ENCODE measurements around the gene TGFBR2.

Gene TGFBR2

GRCh38 chr3:30610702-30611368 lies 4.4 kb downstream of the TGFBR2 start:
- peak overlapping the region; percentile 99 for H3K27ac ChIP-seq
- peak overlapping the region; percentile 98 for H3K4me2 ChIP-seq
- peaks cover 67% of the 10 kb centered on the region for H3K4me1 ChIP-seq
- H3K36me3 ChIP-seq: peaks cover 42% of the 10 kb centered on the region
- H3K9ac ChIP-seq: peak overlapping the region; percentile 99
- TF ChIP-seq Cebpa-rat (IDR thresholded peaks at IDR 0.05): no peak
- H3K27me3 ChIP-seq: no peaks in the 10 kb centered on the region
- peak overlapping the region; percentile 90 for H3K4me3 ChIP-seq
- peaks cover 80% of the 10 kb centered on the region for H4K20me1 ChIP-seq
- no peaks in the 10 kb centered on the region for H3K9me3 ChIP-seq

GRCh38 chr3:30611613-30612436 lies 5.4 kb downstream of the TGFBR2 start:
- Histone ChIP-seq H3K4me3 (peak overlapping the region; percentile 90), H4K20me1 (peaks cover 90% of the 10 kb centered on the region), H3K27me3 (no peaks in the 10 kb centered on the region), H3K9ac (peak overlapping the region; percentile 99), H3K27ac (peak overlapping the region; percentile 99), H3K4me1 (peaks cover 74% of the 10 kb centered on the region), H3K4me2 (peak overlapping the region; percentile 98), H3K9me3 (no peaks in the 10 kb centered on the region), H3K36me3 (peaks cover 50% of the 10 kb centered on the region)
- no peak for TF ChIP-seq Cebpa-rat (IDR thresholded peaks at IDR 0.05)

GRCh38 chr3:30612437-30613132 lies 6.2 kb downstream of the TGFBR2 start:
- Histone ChIP-seq H3K4me1 (peaks cover 82% of the 10 kb centered on the region), H3K4me2 (peak overlapping the region; percentile 98), H4K20me1 (peaks cover 98% of the 10 kb centered on the region), H3K9ac (peak overlapping the region; percentile 99), H3K27ac (peak overlapping the region; percentile 99), H3K36me3 (peaks cover 55% of the 10 kb centered on the region), H3K4me3 (peak overlapping the region; percentile 90), H3K27me3 (no peaks in the 10 kb centered on the region), H3K9me3 (no peaks in the 10 kb centered on the region; the same call in 1 of the 2 replicates)
- TF ChIP-seq Cebpa-rat (IDR thresholded peaks at IDR 0.05): no peak

- peak overlapping the region; percentile 31 for H3K4me3 ChIP-seq
- H3K27ac ChIP-seq: peak overlapping the region; percentile 99
- H3K36me3 ChIP-seq: peaks cover 62% of the 10 kb centered on the region
- peak overlapping the region; percentile 99; the same call in 1 of the 2 replicates for H3K9ac ChIP-seq
- peak overlapping the region; percentile 98 for H3K4me2 ChIP-seq
- no peaks in the 10 kb centered on the region for H3K27me3 ChIP-seq
- H4K20me1 ChIP-seq: peaks cover 100% of the 10 kb centered on the region
- H3K4me1 ChIP-seq: peaks cover 89% of the 10 kb centered on the region
- H3K9me3 ChIP-seq: no peaks in the 10 kb centered on the region; the same call in 1 of the 2 replicates
- TF ChIP-seq Cebpa-rat (IDR thresholded peaks at IDR 0.05): peak; percentile 69; the same call in 1 of the 2 replicates
Observed at GRCh38 chr3:30613133-30613825, 6.9 kb downstream of the TGFBR2 start.

- Histone ChIP-seq H3K4me1 (peaks cover 99% of the 10 kb centered on the region), H3K4me3 (no peak overlapping the region), H3K27me3 (no peaks in the 10 kb centered on the region), H3K9me3 (no peaks in the 10 kb centered on the region; the same call in 1 of the 2 replicates), H3K4me2 (peak overlapping the region; percentile 98), H3K36me3 (peaks cover 73% of the 10 kb centered on the region), H3K9ac (no peak overlapping the region), H4K20me1 (peaks cover 100% of the 10 kb centered on the region), H3K27ac (no peak overlapping the region)
- TF ChIP-seq Cebpa-rat (IDR thresholded peaks at IDR 0.05): no peak
Observed at GRCh38 chr3:30614373-30614772, 8.0 kb downstream of the TGFBR2 start.

- peak overlapping the region; percentile 98 for H3K4me2 ChIP-seq
- H3K9ac ChIP-seq: no peak overlapping the region
- H3K9me3 ChIP-seq: no peaks in the 10 kb centered on the region; the same call in 1 of the 2 replicates
- no peak for TF ChIP-seq Cebpa-rat (IDR thresholded peaks at IDR 0.05)
- H3K27ac ChIP-seq: no peak overlapping the region
- H3K27me3 ChIP-seq: no peaks in the 10 kb centered on the region
- H4K20me1 ChIP-seq: peaks cover 100% of the 10 kb centered on the region
- H3K4me3 ChIP-seq: no peak overlapping the region
- peaks cover 78% of the 10 kb centered on the region for H3K36me3 ChIP-seq
- H3K4me1 ChIP-seq: peaks cover 99% of the 10 kb centered on the region
Observed at GRCh38 chr3:30614943-30615342, 8.5 kb downstream of the TGFBR2 start.

- Histone ChIP-seq H3K27me3 (no peaks in the 10 kb centered on the region), H3K4me1 (peaks cover 99% of the 10 kb centered on the region), H3K4me3 (no peak overlapping the region), H3K27ac (no peak overlapping the region), H3K4me2 (peak overlapping the region; percentile 98), H4K20me1 (peaks cover 100% of the 10 kb centered on the region), H3K9me3 (no peaks in the 10 kb centered on the region; the same call in 1 of the 2 replicates), H3K9ac (no peak overlapping the region), H3K36me3 (peaks cover 79% of the 10 kb centered on the region)
- no peak for TF ChIP-seq Cebpa-rat (IDR thresholded peaks at IDR 0.05)
Observed at GRCh38 chr3:30615615-30616346, 9.4 kb downstream of the TGFBR2 start.

- Histone ChIP-seq H3K4me2 (peak overlapping the region; percentile 38), H3K36me3 (peaks cover 85% of the 10 kb centered on the region), H3K9ac (no peak overlapping the region), H3K9me3 (no peaks in the 10 kb centered on the region; the same call in 1 of the 2 replicates), H3K4me1 (peaks cover 99% of the 10 kb centered on the region), H3K4me3 (no peak overlapping the region), H3K27me3 (no peaks in the 10 kb centered on the region), H3K27ac (no peak overlapping the region), H4K20me1 (peaks cover 100% of the 10 kb centered on the region)
- TF ChIP-seq Cebpa-rat (IDR thresholded peaks at IDR 0.05): no peak
Observed at GRCh38 chr3:30616347-30617027, 10.1 kb downstream of the TGFBR2 start.
